ENCODE results near the gene TFPI.

DNA sequence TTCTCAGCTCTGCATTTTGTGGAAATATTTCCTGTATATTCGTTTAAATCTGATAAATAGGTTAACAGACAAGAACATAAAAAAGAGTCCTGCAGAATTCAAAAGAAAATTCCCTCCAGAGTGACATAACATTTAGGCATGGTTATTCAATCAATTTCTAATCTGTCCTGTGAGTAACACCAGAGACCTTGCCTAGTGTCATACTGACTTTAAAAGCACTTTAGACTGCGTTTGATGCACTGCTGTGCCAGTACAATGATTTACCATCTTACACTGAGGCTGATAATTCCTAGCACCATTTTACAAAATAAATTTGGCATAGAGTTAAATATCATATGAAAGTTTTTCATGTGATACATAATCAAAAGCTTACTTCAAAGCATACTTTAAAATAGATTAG lies 70.7 kb downstream of the TFPI start:
- TF ChIP-seq, protein P1, sequence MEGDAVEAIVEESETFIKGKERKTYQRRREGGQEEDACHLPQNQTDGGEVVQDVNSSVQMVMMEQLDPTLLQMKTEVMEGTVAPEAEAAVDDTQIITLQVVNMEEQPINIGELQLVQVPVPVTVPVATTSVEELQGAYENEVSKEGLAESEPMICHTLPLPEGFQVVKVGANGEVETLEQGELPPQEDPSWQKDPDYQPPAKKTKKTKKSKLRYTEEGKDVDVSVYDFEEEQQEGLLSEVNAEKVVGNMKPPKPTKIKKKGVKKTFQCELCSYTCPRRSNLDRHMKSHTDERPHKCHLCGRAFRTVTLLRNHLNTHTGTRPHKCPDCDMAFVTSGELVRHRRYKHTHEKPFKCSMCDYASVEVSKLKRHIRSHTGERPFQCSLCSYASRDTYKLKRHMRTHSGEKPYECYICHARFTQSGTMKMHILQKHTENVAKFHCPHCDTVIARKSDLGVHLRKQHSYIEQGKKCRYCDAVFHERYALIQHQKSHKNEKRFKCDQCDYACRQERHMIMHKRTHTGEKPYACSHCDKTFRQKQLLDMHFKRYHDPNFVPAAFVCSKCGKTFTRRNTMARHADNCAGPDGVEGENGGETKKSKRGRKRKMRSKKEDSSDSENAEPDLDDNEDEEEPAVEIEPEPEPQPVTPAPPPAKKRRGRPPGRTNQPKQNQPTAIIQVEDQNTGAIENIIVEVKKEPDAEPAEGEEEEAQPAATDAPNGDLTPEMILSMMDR (IDR thresholded peaks at IDR 0.05): no peak
- TF ChIP-seq POLR2A (IDR thresholded peaks at IDR 0.05): no peak

Measured in heart left ventricle (tissue), 13 donors.